ENCODE results near the gene EYA4.

EYA4 gene

GRCh38 chr6:133392015-133392414, 150.9 kb downstream of the EYA4 start:
- Histone ChIP-seq H3K79me2 (ENCODE audit: insufficient read depth, low read length) (no peaks in the 10 kb centered on the region), H3F3A (ENCODE audit: low read depth) (no peaks in the 10 kb centered on the region), H3K27me3 (ENCODE audit: insufficient read depth, low read length, poor library complexity, severe bottlenecking) (no peaks in the 10 kb centered on the region), H3K9me3 (ENCODE audit: insufficient read depth, low read depth, low read length) (no peaks in the 10 kb centered on the region), H3K4me3 (ENCODE audit: low read length, poor library complexity, severe bottlenecking) (no peak overlapping the region), H3K4me2 (ENCODE audit: low read depth, low read length, poor library complexity, severe bottlenecking) (no peak overlapping the region), H3K9ac (ENCODE audit: low read depth, low read length, poor library complexity, severe bottlenecking) (no peak overlapping the region), H3K9me2 (replicated peaks; ENCODE audit: low read depth, low read length) (no peaks in the 10 kb centered on the region), H3K4me1 (ENCODE audit: insufficient read depth, low read length, poor library complexity, severe bottlenecking) (no peaks in the 10 kb centered on the region), H3K36me3 (ENCODE audit: insufficient read depth, low read length) (no peaks in the 10 kb centered on the region), H2AFZ (ENCODE audit: low read length) (no peak overlapping the region), H4K20me1 (ENCODE audit: insufficient read depth, low read length, poor library complexity, severe bottlenecking) (no peaks in the 10 kb centered on the region)
- TF ChIP-seq EZH2phosphoT487 (IDR thresholded peaks at IDR 0.05; ENCODE audit: borderline replicate concordance) (no peak), CTCF (conservative IDR thresholded peaks at IDR 0.05; ENCODE audit: low read length) (no peak)

- Histone ChIP-seq H2AFZ (ENCODE audit: low read length) (no peak overlapping the region), H3K9me2 (replicated peaks; ENCODE audit: low read depth, low read length) (no peaks in the 10 kb centered on the region), H3K27me3 (ENCODE audit: insufficient read depth, low read length, poor library complexity, severe bottlenecking) (no peaks in the 10 kb centered on the region), H3K4me3 (ENCODE audit: low read length, poor library complexity, severe bottlenecking) (no peak overlapping the region), H3K9me3 (ENCODE audit: insufficient read depth, low read depth, low read length) (no peaks in the 10 kb centered on the region), H3K36me3 (ENCODE audit: insufficient read depth, low read length) (no peaks in the 10 kb centered on the region), H3K4me2 (ENCODE audit: low read depth, low read length, poor library complexity, severe bottlenecking) (no peak overlapping the region), H3K9ac (ENCODE audit: low read depth, low read length, poor library complexity, severe bottlenecking) (no peak overlapping the region), H3F3A (ENCODE audit: low read depth) (no peaks in the 10 kb centered on the region), H3K79me2 (ENCODE audit: insufficient read depth, low read length) (no peaks in the 10 kb centered on the region), H3K4me1 (ENCODE audit: insufficient read depth, low read length, poor library complexity, severe bottlenecking) (no peaks in the 10 kb centered on the region), H4K20me1 (ENCODE audit: insufficient read depth, low read length, poor library complexity, severe bottlenecking) (no peaks in the 10 kb centered on the region)
- TF ChIP-seq CTCF (conservative IDR thresholded peaks at IDR 0.05; ENCODE audit: low read length) (no peak), EZH2phosphoT487 (IDR thresholded peaks at IDR 0.05; ENCODE audit: borderline replicate concordance) (no peak)
Observed at GRCh38 chr6:133392641-133393040, 151.5 kb downstream of the EYA4 start.

GRCh38 chr6:133393891-133394290, 152.7 kb downstream of the EYA4 start:
- no peak overlapping the region for H3K4me3 ChIP-seq (ENCODE audit: low read length, poor library complexity, severe bottlenecking)
- no peak overlapping the region for H3K4me2 ChIP-seq (ENCODE audit: low read depth, low read length, poor library complexity, severe bottlenecking)
- no peaks in the 10 kb centered on the region for H3K79me2 ChIP-seq (ENCODE audit: insufficient read depth, low read length)

More at GRCh38 chr6:133393891-133394290, 152.7 kb downstream of the EYA4 start:
- no peak for TF ChIP-seq CTCF (conservative IDR thresholded peaks at IDR 0.05; ENCODE audit: low read length)
- no peak for TF ChIP-seq EZH2phosphoT487 (IDR thresholded peaks at IDR 0.05; ENCODE audit: borderline replicate concordance)
- no peak overlapping the region for H3K9ac ChIP-seq (ENCODE audit: low read depth, low read length, poor library complexity, severe bottlenecking)
- H3F3A ChIP-seq (ENCODE audit: low read depth) = no peaks in the 10 kb centered on the region
- H3K27me3 ChIP-seq (ENCODE audit: insufficient read depth, low read length, poor library complexity, severe bottlenecking) = no peaks in the 10 kb centered on the region
- H3K9me3 ChIP-seq (ENCODE audit: insufficient read depth, low read depth, low read length) = no peaks in the 10 kb centered on the region
- H3K36me3 ChIP-seq (ENCODE audit: insufficient read depth, low read length) = no peaks in the 10 kb centered on the region
- H3K4me1 ChIP-seq (ENCODE audit: insufficient read depth, low read length, poor library complexity, severe bottlenecking) = no peaks in the 10 kb centered on the region
- no peaks in the 10 kb centered on the region for H3K9me2 ChIP-seq (replicated peaks; ENCODE audit: low read depth, low read length)
- no peaks in the 10 kb centered on the region for H4K20me1 ChIP-seq (ENCODE audit: insufficient read depth, low read length, poor library complexity, severe bottlenecking)
- H2AFZ ChIP-seq (ENCODE audit: low read length) = no peak overlapping the region
